ENCODE measurements around the gene CPLANE2. TPM values are rescaled to one million over a fixed set of nuclear protein-coding genes. Genes with fewer than 3 reads are reported as not detected.

CPLANE2 gene
- total RNA-seq, 4 donors from 2014 or later: 0.60 to 12.3 (median 4.3) TPM

DNA sequence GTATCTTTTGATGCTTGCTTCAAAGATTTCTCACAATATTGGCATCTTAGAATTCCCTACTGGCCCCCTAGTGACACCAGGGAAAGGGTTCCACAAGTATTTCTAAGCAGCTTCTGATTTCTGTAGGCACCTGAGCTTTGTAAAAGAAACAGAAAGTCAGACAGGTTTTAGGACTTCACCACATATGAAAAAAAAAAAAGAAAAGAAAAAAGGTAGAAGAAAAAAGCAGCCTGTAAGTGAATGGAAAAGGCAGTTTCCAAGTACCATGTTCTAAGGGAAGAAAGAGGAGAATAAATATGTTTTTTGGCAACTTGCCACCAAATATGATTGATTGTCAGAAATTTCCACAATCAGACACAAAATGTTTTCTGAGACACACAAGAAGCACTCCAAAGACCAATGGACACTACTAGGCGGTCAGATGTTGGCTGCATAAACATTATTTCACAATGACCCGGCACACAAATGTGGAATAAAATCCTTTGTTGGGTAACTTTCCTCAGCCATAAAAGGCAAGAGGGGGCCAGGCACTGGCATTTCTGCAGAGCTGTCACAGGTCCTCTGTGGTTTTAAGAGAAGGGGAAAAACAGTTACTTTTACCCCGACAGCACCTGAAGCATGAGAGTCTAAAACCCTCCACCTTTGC, 12.7 kb upstream of the CPLANE2 start:
- intact Hi-C loops (cut with DNase I; ENCODE audit: low total_unique reads): no loop called here
- in situ Hi-C loops (cut with MboI; ENCODE audit: low pct_ligation_motif_present in 1 of 4, low pct_unique_long_range_greater_than_20kb in 1 of 4, low sequenced_read_pairs in 3 of 4): no loop called here
- TF ChIP-seq POLR2AphosphoS5 (IDR thresholded peaks at IDR 0.05) (peak; percentile 28 to 82 (median 63)), POLR2A (IDR thresholded peaks at IDR 0.05) (no peak)
- WGBS, 2 donors (ENCODE audit: low coverage in 1 of 2): 37 to 71% methylated on average over 3 of the region's 3 CpGs
- H3K36me3 ChIP-seq: peaks cover 0 to 13% (median 0%) of the 10 kb centered on the region in 4 donors
- H3K9me3 ChIP-seq: no peaks in the 10 kb centered on the region
- peaks cover 22 to 37% (median 23%) of the 10 kb centered on the region in 4 donors for H3K4me1 ChIP-seq
- DNase-seq: peak; percentile 30
- H3K27ac ChIP-seq: peak overlapping the region; percentile 69 to 82 (median 70)
- no peak overlapping the region for H3K4me3 ChIP-seq
- no peaks in the 10 kb centered on the region for H3K27me3 ChIP-seq

GRCh38 chr1:16248603-16249516, 11.9 kb upstream of the CPLANE2 start:
- intact Hi-C loops (cut with DNase I; ENCODE audit: low total_unique reads): no loop called here
- no peaks in the 10 kb centered on the region for H3K27me3 ChIP-seq
- peaks cover 24 to 42% (median 27%) of the 10 kb centered on the region in 4 donors for H3K4me1 ChIP-seq
- H3K9me3 ChIP-seq: no peaks in the 10 kb centered on the region
- TF ChIP-seq EP300 (IDR thresholded peaks at IDR 0.05; ENCODE audit: low read depth) (no peak), POLR2AphosphoS5 (IDR thresholded peaks at IDR 0.05) (peak in 1 of 3 donors; percentile 67), CTCF (IDR thresholded peaks at IDR 0.05) (no peak)
- 24 to 54% methylated on average over 3 to 7 of the region's 7 CpGs for WGBS, 2 donors (ENCODE audit: low coverage in 1 of 2)
- H3K4me3 ChIP-seq: no peak overlapping the region
- H3K27ac ChIP-seq: peak overlapping the region; percentile 69 to 82 (median 70)
- peaks cover 0 to 11% (median 0%) of the 10 kb centered on the region in 4 donors for H3K36me3 ChIP-seq
- in situ Hi-C loops (cut with MboI; ENCODE audit: low pct_ligation_motif_present in 1 of 4, low pct_unique_long_range_greater_than_20kb in 1 of 4, low sequenced_read_pairs in 3 of 4): no loop called here
- peak; percentile 83 for DNase-seq

DNA sequence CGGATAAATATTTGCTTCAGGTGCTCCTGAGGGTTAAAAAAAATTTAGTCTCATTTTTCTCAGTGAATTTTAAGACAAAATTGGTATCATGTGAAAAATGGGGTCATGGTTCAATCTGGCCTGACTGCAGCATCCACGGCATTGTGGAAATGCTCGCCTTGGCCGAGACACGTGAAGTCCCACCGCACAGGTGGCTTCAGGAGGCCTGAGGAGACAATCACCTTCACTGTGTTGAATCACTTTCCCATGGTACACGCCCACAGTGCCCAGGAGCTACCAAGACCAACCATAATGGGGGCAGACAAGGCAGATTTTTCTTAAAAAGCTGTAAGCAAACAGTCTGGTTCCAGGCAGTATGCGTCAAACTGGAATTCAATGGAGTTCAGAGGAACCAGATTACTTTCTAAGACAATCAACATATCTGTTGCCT, 11.0 kb upstream of the CPLANE2 start:
- H3K27me3 ChIP-seq: no peaks in the 10 kb centered on the region
- peaks cover 24 to 42% (median 28%) of the 10 kb centered on the region in 4 donors for H3K4me1 ChIP-seq
- no peaks in the 10 kb centered on the region for H3K9me3 ChIP-seq
- in situ Hi-C loops (cut with MboI; ENCODE audit: low pct_ligation_motif_present in 1 of 4, low pct_unique_long_range_greater_than_20kb in 1 of 4, low sequenced_read_pairs in 3 of 4) (no loop called here), intact Hi-C loops (cut with DNase I; ENCODE audit: low total_unique reads) (no loop called here)
- no peak for TF ChIP-seq POLR2AphosphoS5 (IDR thresholded peaks at IDR 0.05)
- no peak for TF ChIP-seq CTCF (IDR thresholded peaks at IDR 0.05)
- no peak for TF ChIP-seq POLR2A (IDR thresholded peaks at IDR 0.05)
- TF ChIP-seq EP300 (IDR thresholded peaks at IDR 0.05; ENCODE audit: low read depth): no peak
- H3K36me3 ChIP-seq: peaks cover 0 to 9% (median 0%) of the 10 kb centered on the region in 4 donors
- no peak for DNase-seq
- H3K27ac ChIP-seq: peak overlapping the region; percentile 69 to 82 (median 70)
- 55 to 77% methylated on average over 2 to 8 of the region's 8 CpGs for WGBS, 2 donors (ENCODE audit: low coverage in 1 of 2)
- no peak overlapping the region for H3K4me3 ChIP-seq

DNA sequence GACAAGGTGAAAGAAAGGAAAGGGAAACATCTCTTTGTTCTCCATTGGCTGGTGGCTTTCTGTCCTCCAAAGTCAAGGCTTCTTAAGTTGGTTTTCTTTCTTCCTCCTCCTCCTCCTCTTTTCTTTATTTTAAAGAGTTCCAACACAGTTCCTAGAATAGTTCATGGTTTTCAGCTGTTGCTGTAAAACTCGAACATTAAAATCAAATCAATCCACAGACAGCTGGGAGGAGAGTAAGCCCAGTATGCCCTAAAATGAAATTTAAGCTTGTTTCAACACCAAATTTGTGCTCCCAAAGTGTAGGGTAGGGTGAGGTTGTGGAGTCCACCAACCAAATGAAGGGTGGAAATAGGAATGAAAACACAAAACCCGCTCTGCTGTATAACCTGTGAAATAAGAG, 10.5 kb upstream of the CPLANE2 start:
- Histone ChIP-seq H3K27ac (peak overlapping the region in 3 of 4 donors; percentile 70 to 82 (median 71)), H3K36me3 (peaks cover 0 to 6% (median 0%) of the 10 kb centered on the region in 4 donors), H3K27me3 (no peaks in the 10 kb centered on the region), H3K9me3 (no peaks in the 10 kb centered on the region), H3K4me1 (peaks cover 24 to 42% (median 28%) of the 10 kb centered on the region in 4 donors), H3K4me3 (no peak overlapping the region)
- WGBS, 2 donors (ENCODE audit: low coverage in 1 of 2): 50 to 77% methylated on average over 1 to 2 of the region's 2 CpGs
- in situ Hi-C loops (cut with MboI; ENCODE audit: low pct_ligation_motif_present in 1 of 4, low pct_unique_long_range_greater_than_20kb in 1 of 4, low sequenced_read_pairs in 3 of 4) (no loop called here), intact Hi-C loops (cut with DNase I; ENCODE audit: low total_unique reads) (no loop called here)
- no peak for TF ChIP-seq POLR2AphosphoS5 (IDR thresholded peaks at IDR 0.05)
- no peak for TF ChIP-seq CTCF (IDR thresholded peaks at IDR 0.05)
- TF ChIP-seq EP300 (IDR thresholded peaks at IDR 0.05; ENCODE audit: low read depth): no peak
- no peak for TF ChIP-seq POLR2A (IDR thresholded peaks at IDR 0.05)
- no peak for DNase-seq

Measured in transverse colon (tissue), 4 donors.